ENCODE results near the gene GGN. TPM values are rescaled to one million over a fixed set of nuclear protein-coding genes. Genes with fewer than 3 reads are reported as not detected.
"Not testable (repeated sequence)": the region's sequence is repeated elsewhere in the genome, so short reads cannot be mapped to it uniquely, and the experiment has no call there.

Gene GGN
- total RNA-seq, 1 donor from 2014 or later: 0.59 TPM

- TF ChIP-seq, protein P1, sequence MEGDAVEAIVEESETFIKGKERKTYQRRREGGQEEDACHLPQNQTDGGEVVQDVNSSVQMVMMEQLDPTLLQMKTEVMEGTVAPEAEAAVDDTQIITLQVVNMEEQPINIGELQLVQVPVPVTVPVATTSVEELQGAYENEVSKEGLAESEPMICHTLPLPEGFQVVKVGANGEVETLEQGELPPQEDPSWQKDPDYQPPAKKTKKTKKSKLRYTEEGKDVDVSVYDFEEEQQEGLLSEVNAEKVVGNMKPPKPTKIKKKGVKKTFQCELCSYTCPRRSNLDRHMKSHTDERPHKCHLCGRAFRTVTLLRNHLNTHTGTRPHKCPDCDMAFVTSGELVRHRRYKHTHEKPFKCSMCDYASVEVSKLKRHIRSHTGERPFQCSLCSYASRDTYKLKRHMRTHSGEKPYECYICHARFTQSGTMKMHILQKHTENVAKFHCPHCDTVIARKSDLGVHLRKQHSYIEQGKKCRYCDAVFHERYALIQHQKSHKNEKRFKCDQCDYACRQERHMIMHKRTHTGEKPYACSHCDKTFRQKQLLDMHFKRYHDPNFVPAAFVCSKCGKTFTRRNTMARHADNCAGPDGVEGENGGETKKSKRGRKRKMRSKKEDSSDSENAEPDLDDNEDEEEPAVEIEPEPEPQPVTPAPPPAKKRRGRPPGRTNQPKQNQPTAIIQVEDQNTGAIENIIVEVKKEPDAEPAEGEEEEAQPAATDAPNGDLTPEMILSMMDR (IDR thresholded peaks at IDR 0.05): no peak
- peak overlapping the region; percentile 44 for H3K27ac ChIP-seq
- intact Hi-C loops (cut with DNase I): no loop called here
- ATAC-seq (no peak), DNase-seq (no peak)
- H3K9me3 ChIP-seq: no peaks in the 10 kb centered on the region
- H3K36me3 ChIP-seq: no peaks in the 10 kb centered on the region
- H3K27me3 ChIP-seq (ENCODE audit: low read depth): no peaks in the 10 kb centered on the region
- H3K4me3 ChIP-seq: no peak overlapping the region
- H3K4me1 ChIP-seq: peaks cover 12% of the 10 kb centered on the region
Measured at GRCh38 chr19:38417146-38417543, 29.3 kb upstream of the GGN start.

GRCh38 chr19:38413416-38413815 is 25.6 kb upstream of the GGN start:
- Histone ChIP-seq H3K9me3 (no peaks in the 10 kb centered on the region), H3K4me1 (peaks cover 12% of the 10 kb centered on the region), H3K27ac (no peak overlapping the region), H3K27me3 (ENCODE audit: low read depth) (no peaks in the 10 kb centered on the region), H3K4me3 (no peak overlapping the region), H3K36me3 (peaks cover 3% of the 10 kb centered on the region)
- ATAC-seq: no peak
- intact Hi-C loops (cut with DNase I): no loop called here
- DNase-seq: no peak
- TF ChIP-seq, protein P1 (IDR thresholded peaks at IDR 0.05): no peak

- Histone ChIP-seq H3K4me1 (peaks cover 7% of the 10 kb centered on the region), H3K27ac (no peak overlapping the region), H3K9me3 (no peaks in the 10 kb centered on the region), H3K36me3 (peaks cover 7% of the 10 kb centered on the region), H3K27me3 (ENCODE audit: low read depth) (no peaks in the 10 kb centered on the region), H3K4me3 (no peak overlapping the region)
- TF ChIP-seq, protein P1 (IDR thresholded peaks at IDR 0.05): no peak
- ATAC-seq (no peak), DNase-seq (no peak)
- intact Hi-C loops (cut with DNase I): no loop called here
Measured at GRCh38 chr19:38412961-38413360, 25.1 kb upstream of the GGN start.

DNA sequence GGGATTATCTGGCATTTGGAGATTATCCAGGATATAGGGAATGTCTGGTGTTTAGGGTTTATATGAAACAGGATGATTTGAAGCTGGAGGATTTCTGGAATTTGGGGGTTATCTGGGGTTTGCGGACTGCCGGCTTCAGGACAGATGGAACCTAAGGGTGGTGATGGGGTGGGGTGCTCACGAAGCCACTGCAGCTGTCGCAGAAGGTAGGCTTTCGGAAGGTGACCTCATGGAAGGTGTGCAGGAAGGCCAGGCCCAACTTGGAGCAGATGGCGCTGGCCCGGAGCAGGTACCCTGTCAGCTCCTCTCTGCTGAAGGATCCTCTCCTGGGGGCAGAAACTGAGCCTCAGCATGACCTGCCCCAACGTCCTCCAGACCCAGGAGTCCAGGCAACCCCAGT is 24.7 kb upstream of the GGN start:
- TF ChIP-seq, protein P1 (IDR thresholded peaks at IDR 0.05): no peak
- ATAC-seq: no peak
- intact Hi-C loops (cut with DNase I): no loop called here
- peaks cover 10% of the 10 kb centered on the region for H3K36me3 ChIP-seq
- no peak overlapping the region for H3K4me3 ChIP-seq
- no peaks in the 10 kb centered on the region for H3K27me3 ChIP-seq (ENCODE audit: low read depth)
- H3K4me1 ChIP-seq: peaks cover 2% of the 10 kb centered on the region
- no peak overlapping the region for H3K27ac ChIP-seq
- no peaks in the 10 kb centered on the region for H3K9me3 ChIP-seq
- no peak for DNase-seq

- H3K9me3 ChIP-seq; DNase-seq; H3K4me3 ChIP-seq; intact Hi-C loops (cut with DNase I); H3K27ac ChIP-seq; H3K4me1 ChIP-seq; H3K27me3 ChIP-seq (ENCODE audit: low read depth); ATAC-seq: not testable (repeated sequence)
- H3K36me3 ChIP-seq: peaks cover 15% of the 10 kb centered on the region
Measured at GRCh38 chr19:38411898-38412297, 24.1 kb upstream of the GGN start.

DNA sequence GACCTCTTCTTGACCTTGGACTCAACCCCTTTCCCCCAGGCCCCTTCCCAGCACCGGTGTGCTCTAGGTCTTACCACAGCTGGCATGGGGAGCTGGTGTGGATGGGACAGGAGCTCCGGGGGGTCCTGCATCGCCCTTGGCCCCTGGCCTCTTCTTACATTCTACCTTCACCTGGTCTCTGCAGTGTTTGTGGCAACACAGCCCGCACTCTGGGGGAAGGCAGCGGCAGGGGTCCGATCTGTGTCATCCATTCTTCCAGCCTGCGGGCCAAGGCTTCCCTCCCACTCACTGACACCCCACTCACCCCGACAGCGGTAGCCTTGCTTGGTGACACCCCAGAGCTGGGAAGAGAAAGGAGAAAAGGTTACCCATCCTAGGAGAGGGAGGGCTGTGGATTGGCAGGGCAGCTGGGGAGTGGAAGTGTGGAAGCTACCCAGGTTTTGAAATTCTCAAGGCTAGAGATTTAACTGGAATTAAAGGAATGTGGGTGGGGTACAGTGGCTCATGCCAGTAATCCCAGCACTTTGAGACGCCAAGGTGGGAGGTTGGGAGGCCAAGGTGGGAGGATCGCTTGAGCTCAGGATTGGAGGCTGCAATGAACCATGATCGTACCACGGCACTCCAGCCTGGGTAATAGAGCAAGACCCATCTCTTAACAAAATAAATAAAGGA is 23.3 kb upstream of the GGN start:
- no peak for DNase-seq
- Histone ChIP-seq H3K36me3 (peaks cover 22% of the 10 kb centered on the region), H3K4me1 (no peaks in the 10 kb centered on the region), H3K27me3 (ENCODE audit: low read depth) (no peaks in the 10 kb centered on the region), H3K9me3 (no peaks in the 10 kb centered on the region), H3K4me3 (no peak overlapping the region), H3K27ac (no peak overlapping the region)
- intact Hi-C loops (cut with DNase I): no loop called here
- TF ChIP-seq, protein P1 (IDR thresholded peaks at IDR 0.05): no peak
- ATAC-seq: no peak

DNA sequence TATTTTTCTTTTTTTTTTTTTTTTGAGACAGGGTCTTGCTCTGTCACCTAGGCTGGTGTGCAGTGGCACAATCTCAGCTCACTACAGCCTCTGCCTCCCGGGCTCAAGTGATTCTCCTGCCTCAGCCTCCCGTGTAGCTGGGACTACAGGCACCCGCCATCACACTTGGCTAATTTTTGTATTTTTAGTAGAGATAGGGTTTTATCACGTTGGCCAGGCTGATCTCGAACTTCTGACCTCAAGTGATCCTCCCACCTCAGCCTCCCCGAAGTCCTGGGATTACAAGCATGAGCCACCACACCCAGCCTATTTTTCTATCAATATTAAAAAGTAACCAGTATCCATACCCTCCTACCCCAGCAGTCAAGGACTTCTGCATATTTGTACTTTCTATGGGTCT is 22.6 kb upstream of the GGN start:
- H3K27me3 ChIP-seq (ENCODE audit: low read depth); H3K4me3 ChIP-seq; H3K27ac ChIP-seq; H3K4me1 ChIP-seq; intact Hi-C loops (cut with DNase I); DNase-seq; H3K9me3 ChIP-seq; ATAC-seq: not testable (repeated sequence)
- H3K36me3 ChIP-seq: peaks cover 29% of the 10 kb centered on the region

Measured in lower lobe of right lung (tissue), 2 donors.